Gastroesophageal sphincter (tissue), 4 donors: ENCODE data around the gene WDR33. TPM values are rescaled to one million over a fixed set of nuclear protein-coding genes. Genes with fewer than 3 reads are reported as not detected.
"Not testable (repeated sequence)": the region's sequence is repeated elsewhere in the genome, so short reads cannot be mapped to it uniquely, and the experiment has no call there.

Experiments used
- ATAC-seq: fragments of 150-250 bp; one replicate; pipeline ENCODE4 v1.9.1; 2016; ENCODE audit warnings: mild to moderate bottlenecking, moderate library complexity
- H3K27ac ChIP-seq, 4 donors: fragments of 200-600 bp; sonication (generic) in 3 of 4; 1 replicate in 3 of 4; 2 replicates in 1 of 4; pipeline ENCODE4 v1.5.1; 2016 to 2019
- H3K27me3 ChIP-seq: fragments of 200-600 bp; sonication (generic); one replicate; pipeline ENCODE4 v1.5.1; 2019
- H3K36me3 ChIP-seq, 2 donors: fragments of 200-600 bp; sonication (generic); one replicate each; pipeline ENCODE4 v1.5.1; 2019; ENCODE audit warnings: control low read depth in 1 of 2
- H3K4me1 ChIP-seq, 3 donors: fragments of 200-600 bp; sonication (generic); 1 replicate in 2 of 3; 2 replicates in 1 of 3; pipeline ENCODE4 v1.5.1; 2016 to 2019; ENCODE audit warnings: control low read depth in 2 of 3
- H3K4me3 ChIP-seq, 2 donors: fragments of 200-600 bp; sonication (generic); one replicate each; pipeline ENCODE4 v1.5.1; 2019; ENCODE audit warnings: mild to moderate bottlenecking in 1 of 2, moderate library complexity in 1 of 2
- H3K9me3 ChIP-seq, 3 donors: fragments of 200-600 bp; sonication (generic); one replicate each; pipeline ENCODE4 v1.5.1; 2017 to 2019; ENCODE audit warnings: control low read depth in 2 of 3
- EP300 ChIP-seq: sonication (generic); formaldehyde crosslinking; IDR thresholded peaks from one replicate; pipeline ENCODE4 v1.6.1; 2017; ENCODE audit warnings: antibody characterized with exemption, mild to moderate bottlenecking
- POLR2A ChIP-seq, 2 donors: fragments of 450-650 bp; IDR thresholded peaks; one replicate each; pipeline ENCODE4 v1.6.1; 2017; ENCODE audit warnings: antibody characterized with exemption in 2 of 2, mild to moderate bottlenecking in 2 of 2, moderate library complexity in 1 of 2
- POLR2AphosphoS5 ChIP-seq: sonication (generic); formaldehyde crosslinking; IDR thresholded peaks from one replicate; pipeline ENCODE4 v1.6.1; 2017; ENCODE audit warnings: antibody characterized with exemption
- WGBS, 2 donors: methylation state at CpG; one replicate each; pipeline ENCODE4 v1.1.5; 2018; ENCODE audit warnings: low coverage in 1 of 2; 5-methylcytosine and 5-hydroxymethylcytosine counted together
- total RNA-seq, 4 donors: library from RNA; depleted of rRNA; stranded (reverse); fragments of >200 nt; gene quantifications; one replicate each; pipeline ENCODE4 v1.1.0, GENCODE V29; 2016
- TF ChIP-seq, protein P1 (sequence below), 4 experiments: fragments of 200-600 bp in 2 of 4; fragments of 450-650 bp in 2 of 4; sonication (generic) in 1 of 4; IDR thresholded peaks; one replicate each; pipeline ENCODE4 v1.5.1; 2017 to 2019; ENCODE audit warnings: antibody characterized with exemption in 4 of 4, mild to moderate bottlenecking in 2 of 4, moderate library complexity in 2 of 4

WDR33 gene
- total RNA-seq, 4 donors from 2014 or later = 34.9 to 64.6 (median 43.2) TPM

DNA sequence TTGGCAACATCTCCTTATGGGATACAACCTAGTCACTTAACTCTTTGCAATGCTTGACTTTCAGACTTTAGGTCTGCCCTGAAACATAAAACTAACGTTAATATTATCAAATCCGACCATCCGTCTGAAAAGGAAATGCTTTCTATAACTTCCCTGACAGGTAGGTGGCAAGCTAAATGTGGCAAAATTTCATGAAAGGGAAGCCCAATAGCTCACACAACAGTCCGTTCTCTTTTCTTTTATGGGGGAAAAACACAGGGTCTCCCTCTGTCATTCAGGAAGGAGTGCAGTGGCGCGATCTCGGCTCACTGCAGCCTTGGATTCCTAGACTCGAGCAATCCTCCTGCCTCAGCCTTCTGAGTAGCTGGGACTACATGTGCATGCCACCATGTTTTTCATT is 56.8 kb downstream of the WDR33 start:
- peaks cover 0 to 12% of the 10 kb centered on the region in 2 donors for H3K36me3 ChIP-seq
- no peaks in the 10 kb centered on the region for H3K9me3 ChIP-seq
- peaks cover 0 to 8% (median 0%) of the 10 kb centered on the region in 3 donors for H3K4me1 ChIP-seq
- WGBS, 2 donors = 83 to 91% methylated on average over 2 to 8 of the region's 8 CpGs
- no peak for ATAC-seq
- TF ChIP-seq POLR2AphosphoS5 (no peak), POLR2A (IDR thresholded peaks at IDR 0.05) (no peak), EP300 (no peak)
- TF ChIP-seq, protein P1, sequence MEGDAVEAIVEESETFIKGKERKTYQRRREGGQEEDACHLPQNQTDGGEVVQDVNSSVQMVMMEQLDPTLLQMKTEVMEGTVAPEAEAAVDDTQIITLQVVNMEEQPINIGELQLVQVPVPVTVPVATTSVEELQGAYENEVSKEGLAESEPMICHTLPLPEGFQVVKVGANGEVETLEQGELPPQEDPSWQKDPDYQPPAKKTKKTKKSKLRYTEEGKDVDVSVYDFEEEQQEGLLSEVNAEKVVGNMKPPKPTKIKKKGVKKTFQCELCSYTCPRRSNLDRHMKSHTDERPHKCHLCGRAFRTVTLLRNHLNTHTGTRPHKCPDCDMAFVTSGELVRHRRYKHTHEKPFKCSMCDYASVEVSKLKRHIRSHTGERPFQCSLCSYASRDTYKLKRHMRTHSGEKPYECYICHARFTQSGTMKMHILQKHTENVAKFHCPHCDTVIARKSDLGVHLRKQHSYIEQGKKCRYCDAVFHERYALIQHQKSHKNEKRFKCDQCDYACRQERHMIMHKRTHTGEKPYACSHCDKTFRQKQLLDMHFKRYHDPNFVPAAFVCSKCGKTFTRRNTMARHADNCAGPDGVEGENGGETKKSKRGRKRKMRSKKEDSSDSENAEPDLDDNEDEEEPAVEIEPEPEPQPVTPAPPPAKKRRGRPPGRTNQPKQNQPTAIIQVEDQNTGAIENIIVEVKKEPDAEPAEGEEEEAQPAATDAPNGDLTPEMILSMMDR (IDR thresholded peaks at IDR 0.05) = no peak
- H3K4me3 ChIP-seq = no peak overlapping the region
- no peak overlapping the region for H3K27ac ChIP-seq
- H3K27me3 ChIP-seq = no peaks in the 10 kb centered on the region

DNA sequence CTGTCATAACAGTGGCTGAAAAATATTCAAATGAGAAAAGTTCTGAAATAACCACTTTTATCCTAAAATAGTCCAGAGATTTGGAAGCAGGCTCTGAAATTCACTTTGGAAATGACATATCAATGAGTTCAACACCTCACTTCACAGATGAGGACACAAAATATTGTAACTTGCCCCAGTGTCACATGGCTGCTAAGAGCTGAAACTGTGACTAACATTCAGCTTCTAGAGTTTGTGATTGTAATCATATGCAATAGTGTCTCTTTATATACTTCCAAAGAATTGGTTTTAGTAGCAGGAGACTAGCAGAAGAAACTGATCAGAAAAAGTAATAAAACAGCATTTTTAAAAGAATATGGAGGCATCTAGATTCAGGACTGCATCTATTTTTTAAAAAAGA is 57.6 kb downstream of the WDR33 start:
- Histone ChIP-seq H3K36me3 (peaks cover 0 to 13% of the 10 kb centered on the region in 2 donors), H3K4me1 (peaks cover 0 to 10% (median 0%) of the 10 kb centered on the region in 3 donors), H3K27ac (no peak overlapping the region), H3K4me3 (no peak overlapping the region), H3K27me3 (no peaks in the 10 kb centered on the region), H3K9me3 (no peaks in the 10 kb centered on the region)
- TF ChIP-seq, protein P1 (IDR thresholded peaks at IDR 0.05) = no peak
- TF ChIP-seq POLR2AphosphoS5 = no peak
- no peak for TF ChIP-seq POLR2A (IDR thresholded peaks at IDR 0.05)
- TF ChIP-seq EP300 = no peak
- no peak for ATAC-seq

- Histone ChIP-seq H3K27ac (peak overlapping the region in 1 of 4 donors; percentile 5), H3K4me1 (peaks cover 0 to 33% (median 5%) of the 10 kb centered on the region in 3 donors)
- H3K4me3 ChIP-seq, H3K36me3 ChIP-seq, H3K9me3 ChIP-seq, H3K27me3 ChIP-seq: not testable (repeated sequence)
- peak; percentile 51 for ATAC-seq
- peak; percentile 21 for TF ChIP-seq POLR2AphosphoS5
- WGBS, 2 donors = 59 to 78% methylated on average over 5 of the region's 5 CpGs
Observed at GRCh38 chr2:127749537-127749936, 61.4 kb downstream of the WDR33 start.

GRCh38 chr2:127747621-127748020 is 63.4 kb downstream of the WDR33 start:
- peaks cover 0 to 9% of the 10 kb centered on the region in 2 donors for H3K36me3 ChIP-seq
- no peak overlapping the region for H3K27ac ChIP-seq
- H3K4me3 ChIP-seq = no peak overlapping the region
- no peaks in the 10 kb centered on the region for H3K27me3 ChIP-seq
- ATAC-seq = no peak
- H3K9me3 ChIP-seq = no peaks in the 10 kb centered on the region
- peaks cover 0 to 39% (median 5%) of the 10 kb centered on the region in 3 donors for H3K4me1 ChIP-seq
- TF ChIP-seq, protein P1 (IDR thresholded peaks at IDR 0.05) = no peak
- TF ChIP-seq POLR2A (IDR thresholded peaks at IDR 0.05) = no peak
- TF ChIP-seq POLR2AphosphoS5 = no peak
- no peak for TF ChIP-seq EP300
- 89 to 94% methylated on average over 5 of the region's 5 CpGs for WGBS, 2 donors

- no peaks in the 10 kb centered on the region for H3K27me3 ChIP-seq
- WGBS, 2 donors = 65 to 78% methylated on average over 3 of the region's 3 CpGs
- H3K36me3 ChIP-seq = peaks cover 0 to 8% of the 10 kb centered on the region in 2 donors
- TF ChIP-seq, protein P1 (IDR thresholded peaks at IDR 0.05) = no peak
- TF ChIP-seq POLR2A (IDR thresholded peaks at IDR 0.05) (no peak), POLR2AphosphoS5 (no peak), EP300 (no peak)
- no peak overlapping the region for H3K27ac ChIP-seq
- no peak for ATAC-seq
- no peaks in the 10 kb centered on the region for H3K9me3 ChIP-seq
- no peak overlapping the region for H3K4me3 ChIP-seq
- peaks cover 0 to 41% (median 5%) of the 10 kb centered on the region in 3 donors for H3K4me1 ChIP-seq
Observed at GRCh38 chr2:127743477-127744026, 67.4 kb downstream of the WDR33 start.
